ENCODE measurements around the gene PTPRE.
"Not testable (repeated sequence)": the region's sequence is repeated elsewhere in the genome, so short reads cannot be mapped to it uniquely, and the experiment has no call there.

PTPRE gene

GRCh38 chr10:128081222-128081621 is 174.3 kb downstream of the PTPRE start:
- no peak for DNase-seq

GRCh38 chr10:128081720-128082119 is 174.8 kb downstream of the PTPRE start:
- no peak for DNase-seq

- DNase-seq = no peak
These were observed 176.4 kb downstream of the PTPRE start for GRCh38 chr10:128083191-128083895.

- no peak for DNase-seq
These were observed 177.5 kb downstream of the PTPRE start for GRCh38 chr10:128084364-128084763.

- no peak for DNase-seq
These were observed 178.1 kb downstream of the PTPRE start for GRCh38 chr10:128084991-128085390.

- no peak for DNase-seq
These were observed 179.3 kb downstream of the PTPRE start for GRCh38 chr10:128086003-128086863.

GRCh38 chr10:128087146-128087883 is 180.4 kb downstream of the PTPRE start:
- no peak for DNase-seq

- no peak for DNase-seq
These were observed 181.2 kb downstream of the PTPRE start for GRCh38 chr10:128087884-128088709.

- DNase-seq = no peak
These were observed 184.8 kb downstream of the PTPRE start for GRCh38 chr10:128091636-128092210.

- DNase-seq = no peak
These were observed 185.6 kb downstream of the PTPRE start for GRCh38 chr10:128092454-128092853.

- DNase-seq = not testable (repeated sequence)
These were observed 187.7 kb downstream of the PTPRE start for GRCh38 chr10:128094596-128094995.

GRCh38 chr10:128095027-128095752 is 188.3 kb downstream of the PTPRE start:
- DNase-seq = peak; percentile 37

- DNase-seq = no peak
These were observed 189.0 kb downstream of the PTPRE start for GRCh38 chr10:128095753-128096469.

- no peak for DNase-seq
These were observed 189.7 kb downstream of the PTPRE start for GRCh38 chr10:128096486-128097199.

- no peak for DNase-seq
These were observed 190.9 kb downstream of the PTPRE start for GRCh38 chr10:128097783-128098182.

GRCh38 chr10:128098631-128099030 is 191.7 kb downstream of the PTPRE start:
- no peak for DNase-seq

- no peak for DNase-seq
These were observed 193.0 kb downstream of the PTPRE start for GRCh38 chr10:128099901-128100300.

- DNase-seq = no peak
These were observed 195.0 kb downstream of the PTPRE start for GRCh38 chr10:128101901-128102300.

GRCh38 chr10:128102480-128103228 is 195.8 kb downstream of the PTPRE start:
- DNase-seq = no peak

All from activated naive CD4-positive, alpha-beta T cell treated with Interleukin-2 at 50 U/mL for 16 hours (primary cell).